Ascending aorta (tissue), 2 donors: ENCODE results near the gene PRRC2B. TPM values are rescaled to one million over a fixed set of nuclear protein-coding genes. Genes with fewer than 3 reads are reported as not detected.
"Not testable (repeated sequence)": the region's sequence is repeated elsewhere in the genome, so short reads cannot be mapped to it uniquely, and the experiment has no call there.

Experiments used
- DNase-seq, 2 donors: peaks; one replicate each; pipeline ENCODE4 v3.0.0-alpha.2; 2019; ENCODE audit warnings: low spot score in 2 of 2
- H3K27ac ChIP-seq, 2 donors: fragments of 200-600 bp; sonication (generic); one replicate each; pipeline ENCODE4 v1.5.1; 2016 to 2017; ENCODE audit warnings: mild to moderate bottlenecking in 1 of 2
- H3K27me3 ChIP-seq: fragments of 200-600 bp; sonication (generic); one replicate; pipeline ENCODE4 v1.5.1; 2017
- H3K36me3 ChIP-seq, 2 donors: fragments of 200-600 bp; sonication (generic); one replicate each; pipeline ENCODE4 v1.5.1; 2016
- H3K4me1 ChIP-seq, 2 donors: fragments of 200-600 bp; sonication (generic); one replicate each; pipeline ENCODE4 v1.5.1; 2016 to 2017; ENCODE audit warnings: mild to moderate bottlenecking in 1 of 2
- H3K4me3 ChIP-seq, 2 donors: fragments of 200-600 bp; sonication (generic); one replicate each; pipeline ENCODE4 v1.5.1; 2016 to 2017; ENCODE audit warnings: mild to moderate bottlenecking in 1 of 2
- H3K9me3 ChIP-seq, 2 donors: fragments of 200-600 bp; sonication (generic); one replicate each; pipeline ENCODE4 v1.5.1; 2016
- CTCF ChIP-seq, 3 experiments: fragments of 200-600 bp in 2 of 3; fragments of 450-650 bp in 1 of 3; sonication (generic) in 2 of 3; IDR thresholded peaks; one replicate each; pipeline ENCODE4 v1.5.1; 2016 to 2019; ENCODE audit warnings: antibody characterized with exemption in 3 of 3, mild to moderate bottlenecking in 1 of 3, moderate library complexity in 1 of 3
- intact Hi-C: fragments of 100-400 bp; cut with DNase I; formaldehyde crosslinking; loops from one replicate; pipeline ENCODE4 v1.15.1; 2023
- total RNA-seq: library from RNA; depleted of rRNA; stranded (reverse); fragments of >200 nt; gene quantifications from one replicate; pipeline ENCODE4 v1.1.0, GENCODE V29; 2016

Gene PRRC2B
- total RNA-seq, 1 donor from 2014 or later = 199 TPM

- TF ChIP-seq CTCF (IDR thresholded peaks at IDR 0.05) = no peak
- H3K4me3 ChIP-seq = no peak overlapping the region
- H3K4me1 ChIP-seq = no peaks in the 10 kb centered on the region
- H3K36me3 ChIP-seq = no peaks in the 10 kb centered on the region
- H3K9me3 ChIP-seq = no peaks in the 10 kb centered on the region
- DNase-seq = no peak
- no peak overlapping the region for H3K27ac ChIP-seq
- intact Hi-C loops = loop anchor here (5.0 kb wide), 1 partner anchor 393 kb away; the partner anchor contains the start of gene RAPGEF1
- no peaks in the 10 kb centered on the region for H3K27me3 ChIP-seq
Observed at GRCh38 chr9:131349522-131349880, 44.4 kb upstream of the PRRC2B start.

- Histone ChIP-seq H3K9me3 (no peaks in the 10 kb centered on the region), H3K4me3 (peak overlapping the region in 1 of 2 donors; percentile 45), H3K27me3 (no peaks in the 10 kb centered on the region), H3K36me3 (no peaks in the 10 kb centered on the region), H3K27ac (no peak overlapping the region), H3K4me1 (no peaks in the 10 kb centered on the region)
- intact Hi-C loops = loop anchor here (5.0 kb wide), 3 partner anchors 42 to 392 kb away; partner anchors contain the start of genes PRRC2B and RAPGEF1
- TF ChIP-seq CTCF (IDR thresholded peaks at IDR 0.05) = peak; percentile 82 to 89 (median 87)
- DNase-seq = peak; percentile 32 to 92
Observed at GRCh38 chr9:131349881-131350563, 43.9 kb upstream of the PRRC2B start.

- H3K36me3 ChIP-seq, intact Hi-C loops, H3K27ac ChIP-seq, H3K4me1 ChIP-seq, H3K4me3 ChIP-seq, H3K9me3 ChIP-seq, DNase-seq, H3K27me3 ChIP-seq: not testable (repeated sequence)
Observed at GRCh38 chr9:131356479-131356878, 37.4 kb upstream of the PRRC2B start.

- Histone ChIP-seq H3K27ac (no peak overlapping the region), H3K9me3 (no peaks in the 10 kb centered on the region), H3K36me3 (no peaks in the 10 kb centered on the region), H3K27me3 (no peaks in the 10 kb centered on the region), H3K4me3 (no peak overlapping the region), H3K4me1 (no peaks in the 10 kb centered on the region)
- intact Hi-C loops = no loop called here
- TF ChIP-seq CTCF (IDR thresholded peaks at IDR 0.05) = no peak
- DNase-seq = no peak
Observed at GRCh38 chr9:131358556-131358955, 35.3 kb upstream of the PRRC2B start.

- no peak for DNase-seq
- Histone ChIP-seq H3K4me3 (no peak overlapping the region), H3K27me3 (no peaks in the 10 kb centered on the region), H3K9me3 (no peaks in the 10 kb centered on the region), H3K27ac (no peak overlapping the region), H3K36me3 (no peaks in the 10 kb centered on the region), H3K4me1 (no peaks in the 10 kb centered on the region)
- intact Hi-C loops = no loop called here
- TF ChIP-seq CTCF (IDR thresholded peaks at IDR 0.05) = no peak
Observed at GRCh38 chr9:131361202-131361833, 32.6 kb upstream of the PRRC2B start.

- DNase-seq = no peak
- intact Hi-C loops = no loop called here
- H3K9me3 ChIP-seq = no peaks in the 10 kb centered on the region
Observed at GRCh38 chr9:131365546-131365945, 28.3 kb upstream of the PRRC2B start.

More at GRCh38 chr9:131365546-131365945, 28.3 kb upstream of the PRRC2B start:
- Histone ChIP-seq H3K27ac (no peak overlapping the region), H3K4me3 (no peak overlapping the region), H3K27me3 (no peaks in the 10 kb centered on the region), H3K4me1 (no peaks in the 10 kb centered on the region), H3K36me3 (no peaks in the 10 kb centered on the region)
- no peak for TF ChIP-seq CTCF (IDR thresholded peaks at IDR 0.05)
